Measurements from ENCODE around the gene PDGFA. TPM values are rescaled to one million over a fixed set of nuclear protein-coding genes. Genes with fewer than 3 reads are reported as not detected.
A peak's percentile ranks its signal among the peaks of the same experiment; 100 is the strongest.

Gene PDGFA
- total RNA-seq, 1 experiment from 2014 or later: 18.4 TPM

DNA sequence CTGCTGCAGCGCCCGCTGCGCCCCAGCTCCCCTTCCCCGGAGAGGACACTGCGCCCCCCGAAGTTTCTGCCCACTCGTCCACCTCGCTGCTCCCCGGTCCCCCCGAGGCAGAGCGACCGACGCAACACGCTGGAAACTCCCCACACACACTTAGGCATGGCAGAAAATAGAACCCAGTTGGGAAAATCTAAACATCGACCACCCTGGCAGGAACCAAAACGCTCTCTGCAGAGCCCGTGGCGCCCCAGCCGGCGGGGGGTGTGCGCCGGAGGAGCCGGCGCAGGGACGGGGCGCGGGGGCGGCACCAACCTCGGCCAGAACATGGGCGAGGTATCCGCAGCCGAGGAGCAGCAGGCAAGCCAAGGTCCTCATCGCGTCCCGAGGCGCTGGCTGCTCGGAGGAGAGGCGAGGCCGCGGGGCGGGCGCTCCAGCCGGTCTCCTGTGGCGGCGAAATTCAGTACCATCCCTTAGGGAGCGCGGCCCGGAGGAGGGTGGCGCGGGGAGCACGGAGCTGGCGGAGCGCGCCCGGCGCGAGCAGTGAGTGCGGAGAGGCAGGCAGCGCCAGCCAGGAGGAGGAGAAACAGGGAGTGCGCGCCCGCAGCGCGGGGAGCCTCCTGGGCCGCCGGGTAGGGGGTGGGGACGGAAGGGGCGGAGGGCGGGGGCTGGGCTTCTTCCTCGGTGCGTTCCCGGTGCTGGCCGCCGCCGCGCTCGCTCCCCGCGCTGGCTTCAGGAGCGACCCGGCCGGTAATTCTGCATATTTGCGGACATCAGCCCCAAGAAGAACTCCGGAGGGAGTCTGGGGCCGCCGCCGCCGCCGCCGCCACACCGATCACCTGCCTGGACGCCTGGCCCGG lies 789 bp downstream of the PDGFA start:
- peak; percentile 69 for DNase-seq
- no peaks in the 10 kb centered on the region for H3K9me2 ChIP-seq (replicated peaks; ENCODE audit: low read length)
- H3K4me2 ChIP-seq (ENCODE audit: low read length): peak overlapping the region; percentile 98
- ATAC-seq: peak; percentile 59
- H3K9ac ChIP-seq (ENCODE audit: low read length): peak overlapping the region; percentile 43; the same call in 1 of the 2 replicates
- H3K27ac ChIP-seq (ENCODE audit: low read length): no peak overlapping the region
- no peaks in the 10 kb centered on the region for H3K9me3 ChIP-seq (ENCODE audit: low read length)
- H3K4me1 ChIP-seq (ENCODE audit: insufficient read depth, low read length): peaks cover 11% of the 10 kb centered on the region; the same call in 1 of the 2 replicates
- peak overlapping the region; percentile 71 for H2AFZ ChIP-seq (ENCODE audit: low read length)
- H3K4me3 ChIP-seq (ENCODE audit: low read length): peak overlapping the region; percentile 95
- no peaks in the 10 kb centered on the region for H3F3A ChIP-seq (ENCODE audit: low read length, unreplicated experiment)
- ChIA-PET POLR2A (ENCODE audit: unreplicated experiment) (interaction anchor here (0.5 kb wide), 1 partner anchor 21 kb away, joined by 3 read pairs; no protein-coding TSS in a partner anchor), CTCF (interaction anchor here (0.7 kb wide), 1 partner anchor 268 kb away, joined by 5 read pairs; no protein-coding TSS in a partner anchor)
- no peaks in the 10 kb centered on the region for H4K20me1 ChIP-seq (ENCODE audit: low read length)
- intact Hi-C loops (cut with micrococcal nuclease): loop anchor here (1.0 to 5.0 kb wide), 5 partner anchors 20 to 208 kb away; partner anchors contain the start of genes DNAAF5 and PRKAR1B
- TF ChIP-seq, protein P1, sequence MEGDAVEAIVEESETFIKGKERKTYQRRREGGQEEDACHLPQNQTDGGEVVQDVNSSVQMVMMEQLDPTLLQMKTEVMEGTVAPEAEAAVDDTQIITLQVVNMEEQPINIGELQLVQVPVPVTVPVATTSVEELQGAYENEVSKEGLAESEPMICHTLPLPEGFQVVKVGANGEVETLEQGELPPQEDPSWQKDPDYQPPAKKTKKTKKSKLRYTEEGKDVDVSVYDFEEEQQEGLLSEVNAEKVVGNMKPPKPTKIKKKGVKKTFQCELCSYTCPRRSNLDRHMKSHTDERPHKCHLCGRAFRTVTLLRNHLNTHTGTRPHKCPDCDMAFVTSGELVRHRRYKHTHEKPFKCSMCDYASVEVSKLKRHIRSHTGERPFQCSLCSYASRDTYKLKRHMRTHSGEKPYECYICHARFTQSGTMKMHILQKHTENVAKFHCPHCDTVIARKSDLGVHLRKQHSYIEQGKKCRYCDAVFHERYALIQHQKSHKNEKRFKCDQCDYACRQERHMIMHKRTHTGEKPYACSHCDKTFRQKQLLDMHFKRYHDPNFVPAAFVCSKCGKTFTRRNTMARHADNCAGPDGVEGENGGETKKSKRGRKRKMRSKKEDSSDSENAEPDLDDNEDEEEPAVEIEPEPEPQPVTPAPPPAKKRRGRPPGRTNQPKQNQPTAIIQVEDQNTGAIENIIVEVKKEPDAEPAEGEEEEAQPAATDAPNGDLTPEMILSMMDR (conservative IDR thresholded peaks at IDR 0.05; ENCODE audit: low read depth, low read length): no peak
- TF ChIP-seq EZH2phosphoT487 (IDR thresholded peaks at IDR 0.05; ENCODE audit: borderline replicate concordance, low read length) (peak; percentile 85), EZH2 (IDR thresholded peaks at IDR 0.05; ENCODE audit: low read length, unreplicated experiment) (no peak)
- no peaks in the 10 kb centered on the region for H3K36me3 ChIP-seq (ENCODE audit: low read depth, low read length)
- H3K27me3 ChIP-seq (ENCODE audit: low read length): peaks cover 18% of the 10 kb centered on the region
- no TSS peak for BruUV-seq (replicated peaks)
- H3K79me2 ChIP-seq (ENCODE audit: low read length): peaks cover 41% of the 10 kb centered on the region

DNA sequence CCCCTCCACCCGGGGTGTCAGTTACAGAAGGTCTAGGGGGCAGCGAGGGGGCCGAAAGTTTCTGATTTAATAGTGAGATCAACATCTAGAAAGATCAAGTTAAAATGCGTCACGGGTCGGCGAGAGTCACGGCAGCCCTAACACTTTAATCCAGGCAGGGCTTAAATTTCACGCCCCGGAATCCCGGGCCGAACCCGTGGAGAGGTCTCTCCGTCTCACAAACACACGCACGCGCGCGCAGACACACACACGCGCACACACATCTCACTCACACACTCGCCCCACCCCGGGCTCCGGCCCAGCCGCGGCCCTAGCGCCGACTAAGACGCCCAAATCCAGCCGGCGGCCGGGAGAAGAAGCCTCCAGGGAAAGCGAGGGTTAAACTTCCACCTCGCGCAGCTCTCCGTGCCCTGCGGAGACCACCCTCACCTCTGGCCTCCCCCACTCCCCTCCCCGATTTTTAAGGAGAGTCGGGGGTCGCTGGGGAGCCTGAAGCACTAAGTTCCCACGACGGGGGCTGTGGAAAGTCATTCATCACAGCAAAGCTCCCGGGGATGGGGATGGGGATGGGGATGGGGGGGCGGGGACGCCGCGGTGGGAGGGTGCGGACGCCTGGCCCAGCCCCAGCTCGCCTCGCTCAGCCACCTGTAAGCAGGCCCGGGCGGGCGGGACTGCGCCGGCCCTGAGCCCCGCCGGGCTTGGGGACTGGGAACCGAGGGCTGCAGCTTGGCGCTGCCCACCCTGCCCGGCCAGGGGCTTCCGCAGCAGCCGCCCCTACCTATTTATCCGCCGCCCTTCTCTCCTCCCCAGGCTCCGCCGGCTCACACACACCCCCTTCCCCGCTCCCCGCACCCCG lies 1.6 kb downstream of the PDGFA start:
- Histone ChIP-seq H3K27ac (ENCODE audit: low read length) (no peak overlapping the region), H3K4me1 (ENCODE audit: insufficient read depth, low read length) (peaks cover 11% of the 10 kb centered on the region; the same call in 1 of the 2 replicates), H3K9me3 (ENCODE audit: low read length) (no peaks in the 10 kb centered on the region), H4K20me1 (ENCODE audit: low read length) (no peaks in the 10 kb centered on the region), H2AFZ (ENCODE audit: low read length) (peak overlapping the region; percentile 46), H3K9ac (ENCODE audit: low read length) (peak overlapping the region; percentile 43; the same call in 1 of the 2 replicates), H3K27me3 (ENCODE audit: low read length) (peaks cover 18% of the 10 kb centered on the region), H3K4me3 (ENCODE audit: low read length) (peak overlapping the region; percentile 95), H3K79me2 (ENCODE audit: low read length) (peaks cover 47% of the 10 kb centered on the region), H3K9me2 (replicated peaks; ENCODE audit: low read length) (no peaks in the 10 kb centered on the region), H3K4me2 (ENCODE audit: low read length) (peak overlapping the region; percentile 98), H3F3A (ENCODE audit: low read length, unreplicated experiment) (no peaks in the 10 kb centered on the region), H3K36me3 (ENCODE audit: low read depth, low read length) (no peaks in the 10 kb centered on the region)
- peak; percentile 25 for ATAC-seq
- ChIA-PET POLR2A (ENCODE audit: unreplicated experiment) (no interaction called here), CTCF (interaction anchor here (0.7 kb wide), 1 partner anchor 119 kb away, joined by 3 read pairs; no protein-coding TSS in a partner anchor)
- TF ChIP-seq EZH2phosphoT487 (IDR thresholded peaks at IDR 0.05; ENCODE audit: borderline replicate concordance, low read length): no peak
- no peak for TF ChIP-seq EZH2 (IDR thresholded peaks at IDR 0.05; ENCODE audit: low read length, unreplicated experiment)
- TF ChIP-seq, protein P1 (conservative IDR thresholded peaks at IDR 0.05; ENCODE audit: low read depth, low read length): no peak
- BruUV-seq (replicated peaks): TSS peak; percentile 36
- intact Hi-C loops (cut with micrococcal nuclease): loop anchor here (1.0 to 5.0 kb wide), 5 partner anchors 21 to 209 kb away; partner anchors contain the start of genes DNAAF5 and PRKAR1B
- peak; percentile 42 for DNase-seq

All from PC-3 (cell line).